IMR-90 (cell line): Measurements from ENCODE around the gene RNASE7. TPM values are rescaled to one million over a fixed set of nuclear protein-coding genes. Genes with fewer than 3 reads are reported as not detected.
A peak's percentile ranks its signal among the peaks of the same experiment; 100 is the strongest.

Experiments used
- ATAC-seq: fragments of 200-7000 bp; cut with Tn5 transposase; 2 replicates; pipeline ENCODE4 v1.9.1; 2020; ENCODE audit warnings: low read depth, mild to moderate bottlenecking, moderate library complexity
- BruUV-seq: library from RNA; stranded (reverse); fragments of 400-500 nt; replicated peaks from 2 replicates; lab custom pipeline; 2021; lab: Mats Ljungman, UMichigan
- CTCF ChIA-PET: fragments of 300-600 bp; formaldehyde crosslinking; extraction: SDS; loops from one replicate; lab custom pipeline; 2021; ENCODE audit warnings: antibody characterized with exemption; lab: Yijun Ruan, JAX
- POLR2A ChIA-PET: fragments of 300-600 bp; sonication (Branson Sonifier 250); formaldehyde crosslinking; loops from one replicate; lab custom pipeline; 2022; ENCODE audit warnings: antibody characterized with exemption; ENCODE audit not compliant: unreplicated experiment; lab: Charles Lee
- DNase-seq: peaks from one replicate; pipeline ENCODE4 v3.0.0; 2013
- H2AFZ ChIP-seq: replicated peaks from 2 replicates; pipeline ENCODE3; 2013; ENCODE audit warnings: low read length, mild to moderate bottlenecking; ENCODE audit not compliant: poor library complexity
- H2AK5ac ChIP-seq: 2 replicates; pipeline ENCODE4 v1.6.1; 2013; ENCODE audit warnings: low read depth, low read length, inconsistent platforms
- H2AK9ac ChIP-seq: replicated peaks from 2 replicates; pipeline ENCODE3; 2013; ENCODE audit warnings: mild to moderate bottlenecking, low read depth, low read length, moderate library complexity; ENCODE audit not compliant: poor library complexity
- H2BK120ac ChIP-seq: 2 replicates; pipeline ENCODE4 v1.6.1; 2013; ENCODE audit warnings: low read depth, low read length, inconsistent platforms
- H2BK15ac ChIP-seq: 3 replicates; pipeline ENCODE4 v1.6.1; 2013; ENCODE audit warnings: low read depth, low read length, inconsistent platforms
- H2BK20ac ChIP-seq: 2 replicates; pipeline ENCODE4 v1.6.1; 2013; ENCODE audit warnings: low read depth, mild to moderate bottlenecking, inconsistent platforms, low read length, moderate library complexity
- H2BK5ac ChIP-seq: 2 replicates; pipeline ENCODE4 v1.6.1; 2013; ENCODE audit warnings: mild to moderate bottlenecking, low read depth, low read length, inconsistent platforms; ENCODE audit not compliant: poor library complexity, severe bottlenecking
- H3K14ac ChIP-seq: replicated peaks from 2 replicates; pipeline ENCODE4 v1.6.1; 2013; ENCODE audit warnings: low read depth, low read length, inconsistent platforms
- H3K18ac ChIP-seq: 2 replicates; pipeline ENCODE4 v1.6.1; 2013; ENCODE audit warnings: low read depth, low read length, control low read depth
- H3K23ac ChIP-seq: 2 replicates; pipeline ENCODE4 v1.6.1; 2013; ENCODE audit warnings: low read depth, low read length, inconsistent platforms
- H3K27ac ChIP-seq: 2 replicates; pipeline ENCODE4 v1.5.1; 2013; ENCODE audit warnings: mild to moderate bottlenecking, control low read depth, low read length; ENCODE audit not compliant: insufficient read depth
- H3K27me3 ChIP-seq: 2 replicates; pipeline ENCODE4 v1.6.1; 2013; ENCODE audit warnings: low read length; ENCODE audit not compliant: control insufficient read depth, insufficient read depth
- H3K36me3 ChIP-seq: 2 replicates; pipeline ENCODE4 v1.6.1; 2013; ENCODE audit warnings: low read length, mixed read lengths; ENCODE audit not compliant: control insufficient read depth, insufficient read depth
- H3K4ac ChIP-seq: 2 replicates; pipeline ENCODE4 v1.6.1; 2013; ENCODE audit warnings: low read depth, low read length, inconsistent platforms
- H3K4me1 ChIP-seq: 2 replicates; pipeline ENCODE4 v1.6.1; 2013; ENCODE audit warnings: low read length, mixed read lengths; ENCODE audit not compliant: control insufficient read depth, insufficient read depth
- H3K4me2 ChIP-seq: 2 replicates; pipeline ENCODE4 v1.6.1; 2013; ENCODE audit warnings: low read depth, mild to moderate bottlenecking, control low read depth, low read length, moderate library complexity
- H3K4me3 ChIP-seq: 2 replicates; pipeline ENCODE4 v1.5.1; 2013; ENCODE audit warnings: low read depth, mild to moderate bottlenecking, control low read depth, low read length, moderate library complexity; ENCODE audit not compliant: insufficient read depth
- H3K56ac ChIP-seq: 2 replicates; pipeline ENCODE4 v1.6.1; 2013; ENCODE audit warnings: low read length, inconsistent platforms; ENCODE audit not compliant: insufficient read depth; ENCODE audit errors: extremely low read depth
- H3K79me1 ChIP-seq, 2 experiments: 2 replicates each; pipeline ENCODE4 v1.6.1; 2013; ENCODE audit warnings: low read length in 2 of 2, inconsistent platforms in 1 of 2, low read depth in 1 of 2
- H3K9ac ChIP-seq: 2 replicates; pipeline ENCODE4 v1.6.1; 2013; ENCODE audit warnings: low read depth, low read length, control low read depth
- H3K9me1 ChIP-seq: 2 replicates; pipeline ENCODE4 v1.6.1; 2013; ENCODE audit warnings: low read length, inconsistent platforms; ENCODE audit not compliant: insufficient read depth
- H3K9me3 ChIP-seq: 2 replicates; pipeline ENCODE4 v1.6.1; 2013; ENCODE audit warnings: low read length; ENCODE audit not compliant: control insufficient read depth, insufficient read depth
- H4K20me1 ChIP-seq: 2 replicates; pipeline ENCODE4 v1.6.1; 2013; ENCODE audit warnings: low read length, inconsistent platforms; ENCODE audit not compliant: insufficient read depth
- H4K5ac ChIP-seq: 2 replicates; pipeline ENCODE4 v1.6.1; 2013; ENCODE audit warnings: mild to moderate bottlenecking, low read depth, low read length, control low read depth
- H4K8ac ChIP-seq, 2 experiments: 2 replicates each; pipeline ENCODE4 v1.6.1; 2013; ENCODE audit warnings: low read depth in 2 of 2, low read length in 2 of 2, control low read depth in 1 of 2, inconsistent platforms in 1 of 2
- H4K91ac ChIP-seq: 2 replicates; pipeline ENCODE4 v1.6.1; 2013; ENCODE audit warnings: low read depth, low read length, inconsistent platforms; ENCODE audit not compliant: insufficient read depth
- BHLHE40 ChIP-seq: fragments of 150-350 bp; IDR thresholded peaks from 2 replicates; pipeline ENCODE4 v1.6.1; 2016; ENCODE audit warnings: mild to moderate bottlenecking, low read depth, low read length
- CEBPB ChIP-seq: IDR thresholded peaks from 2 replicates; pipeline ENCODE4 v1.6.1; 2012; ENCODE audit warnings: low read depth, low read length, improper control_type of control experiment
- CHD1 ChIP-seq: IDR thresholded peaks from 2 replicates; pipeline ENCODE4 v1.6.1; 2012; ENCODE audit warnings: low read depth, low read length, improper control_type of control experiment
- CTCF ChIP-seq: conservative IDR thresholded peaks from 2 replicates; pipeline ENCODE4 v1.5.1; 2012; ENCODE audit warnings: mild to moderate bottlenecking, low read depth, low read length, improper control_type of control experiment
- ELK1 ChIP-seq: fragments of 150-350 bp; IDR thresholded peaks from 2 replicates; pipeline ENCODE4 v1.6.1; 2016; ENCODE audit warnings: low read depth, mild to moderate bottlenecking, low read length, moderate library complexity, borderline replicate concordance
- MAFK ChIP-seq: IDR thresholded peaks from 2 replicates; pipeline ENCODE4 v1.6.1; 2012; ENCODE audit warnings: low read depth, low read length, improper control_type of control experiment
- MXI1 ChIP-seq: IDR thresholded peaks from 2 replicates; pipeline ENCODE4 v1.6.1; 2012; ENCODE audit warnings: low read depth, mild to moderate bottlenecking, low read length, moderate library complexity, borderline replicate concordance
- NFE2L2 ChIP-seq: fragments of 150-350 bp; IDR thresholded peaks from 2 replicates; pipeline ENCODE4 v1.6.1; 2016; ENCODE audit warnings: low read depth, mild to moderate bottlenecking, low read length
- RAD21 ChIP-seq: IDR thresholded peaks from 2 replicates; pipeline ENCODE4 v1.6.1; 2012; ENCODE audit warnings: low read length, improper control_type of control experiment
- USF2 ChIP-seq: fragments of 150-350 bp; IDR thresholded peaks from 2 replicates; pipeline ENCODE4 v1.6.1; 2017; ENCODE audit warnings: mild to moderate bottlenecking, antibody characterized with exemption, low read length, low read depth
- WGBS, 2 experiments: methylation state at CpG; one replicate each; pipeline versions ENCODE4 v1.1.5 to v1.1.7; 2013; ENCODE audit warnings: missing lambda C conversion rate in 2 of 2; ENCODE audit not compliant: insufficient read length in 1 of 2; ENCODE audit errors: extremely low coverage in 2 of 2; 5-methylcytosine and 5-hydroxymethylcytosine counted together
- dilution Hi-C: fragments of 300-500 bp; cut with HindIII; formaldehyde crosslinking; loops from one replicate; pipeline ENCODE4 v1.14.3; 2018; ENCODE audit warnings: low sequenced_read_pairs; ENCODE audit not compliant: unreplicated experiment
- in situ Hi-C: fragments of 300-500 bp; cut with MboI; formaldehyde crosslinking; loops from 3 replicates; pipeline ENCODE4 v1.14.3; 2019; ENCODE audit warnings: low sequenced_read_pairs, inconsistent platforms, mixed read lengths
- intact Hi-C: fragments of 100-400 bp; cut with micrococcal nuclease; formaldehyde crosslinking; loops from 2 replicates; pipeline ENCODE4 v1.10.0; 2022
- polyA plus RNA-seq, 3 experiments: library from polyadenylated mRNA; depleted of rRNA; stranded (reverse); fragments of >200 nt; gene quantifications; 2 replicates each; pipeline ENCODE4 v1.2.3, GENCODE V29; 2012; ENCODE audit warnings: low replicate concordance in 1 of 3
- total RNA-seq: library from RNA; depleted of rRNA; stranded (reverse); fragments of >200 nt; gene quantifications from 2 replicates; pipeline ENCODE4 v1.2.3, GENCODE V29; 2012

Gene RNASE7
- total and polyA plus RNA-seq, 2 of the 4 experiments (the other 2 are of a cell fraction): not detected

GRCh38 chr14:21053184-21054122 is 11.3 kb downstream of the RNASE7 start (continued):
- TF ChIP-seq NFE2L2: no peak

GRCh38 chr14:21054123-21054767 is 12.1 kb downstream of the RNASE7 start:
- Histone ChIP-seq H3K18ac (no peak overlapping the region), H2BK15ac (no peak overlapping the region), H3K23ac (no peak overlapping the region), H3K4me3 (no peak overlapping the region), H4K8ac (no peak overlapping the region), H3K14ac (no peak overlapping the region), H3K4me1 (0 out of 2 replicates have a peak, but pooled peaks cover 2% of the 10 kb centered on the region), H4K91ac (no peak overlapping the region), H3K27me3 (peaks cover 4% of the 10 kb centered on the region), H2AK5ac (no peak overlapping the region), H2BK20ac (no peak overlapping the region), H2BK5ac (no peak overlapping the region), H2AK9ac (no peak overlapping the region), H3K36me3 (no peaks in the 10 kb centered on the region), H4K5ac (no peak overlapping the region), H3K27ac (no peak overlapping the region), H4K20me1 (no peaks in the 10 kb centered on the region), H3K9me3 (no peaks in the 10 kb centered on the region), H3K56ac (no peak overlapping the region), H3K4me2 (no peak overlapping the region), H3K79me1 (no peaks in the 10 kb centered on the region), H2BK120ac (no peak overlapping the region), H3K9ac (no peak overlapping the region), H2AFZ (peak overlapping the region; percentile 34), H3K9me1 (peaks cover 3% of the 10 kb centered on the region; the same call in 1 of the 2 replicates), H3K4ac (no peak overlapping the region)
- no TSS peak for BruUV-seq
- WGBS, 2 experiments: no CpG with 5 or more reads among the region's 3 CpGs
- no peak for DNase-seq
- ATAC-seq: no peak
- intact Hi-C loops (no loop called here), dilution Hi-C loops (no loop called here), in situ Hi-C loops (no loop called here)
- POLR2A ChIA-PET: no interaction called here
- CTCF ChIA-PET: interaction anchor here (0.7 kb wide), 1 partner anchor 748 kb away, joined by 4 read pairs; no protein-coding TSS in a partner anchor
- TF ChIP-seq CEBPB (no peak), MXI1 (no peak), CTCF (no peak), NFE2L2 (no peak), ELK1 (no peak), CHD1 (no peak), RAD21 (no peak), USF2 (no peak), MAFK (no peak), BHLHE40 (no peak)
